DMS 273 treated with DMSO at 0.1 percent for 48 hours (cell line): ENCODE results near the gene NOS1AP.
"Not testable (repeated sequence)": the region's sequence is repeated elsewhere in the genome, so short reads cannot be mapped to it uniquely, and the experiment has no call there.

Experiments used
- DNase-seq: peaks from one replicate; lab custom pipeline; 2025; lab: John Stamatoyannopoulos, UW

Gene NOS1AP

DNA sequence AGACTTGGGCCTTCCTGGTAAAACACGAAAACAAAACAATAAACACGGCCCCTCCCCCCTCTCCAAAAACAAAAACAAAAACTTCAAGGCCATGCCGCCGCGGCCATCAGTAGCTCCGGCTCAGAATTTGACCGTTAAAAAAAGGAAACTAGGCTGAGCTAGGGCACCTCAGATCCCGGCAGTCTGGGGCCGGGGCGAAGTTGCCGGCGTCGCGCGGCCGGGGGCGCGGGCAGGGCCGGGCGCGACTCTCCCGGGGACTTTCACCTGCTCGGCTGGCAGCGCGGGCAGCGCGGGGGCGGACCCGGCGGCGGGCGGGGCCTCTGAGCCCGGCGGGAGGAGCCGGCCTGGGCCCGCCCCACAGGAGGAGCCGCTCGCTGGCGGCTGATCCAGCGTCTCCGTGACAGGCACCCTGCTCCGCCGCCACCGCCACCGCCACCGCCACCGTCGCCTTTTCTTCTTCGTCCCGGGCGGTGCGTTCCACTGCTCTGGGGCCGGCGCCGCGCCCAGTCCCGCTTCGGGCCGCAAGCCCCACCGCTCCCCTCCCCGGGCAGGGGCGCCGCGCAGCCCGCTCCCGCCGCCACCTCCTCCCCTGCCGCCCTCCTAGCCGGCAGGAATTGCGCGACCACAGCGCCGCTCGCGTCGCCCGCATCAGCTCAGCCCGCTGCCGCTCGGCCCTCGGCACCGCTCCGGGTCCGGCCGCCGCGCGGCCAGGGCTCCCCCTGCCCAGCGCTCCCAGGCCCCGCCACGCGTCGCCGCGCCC lies at the start of gene NOS1AP:
NOS1AP (plus strand) TSS at position 358 of the 760 bp plus-strand sequence. CDS start 487 bp downstream, outside the sequence.
- peak; percentile 15 for DNase-seq

DNA sequence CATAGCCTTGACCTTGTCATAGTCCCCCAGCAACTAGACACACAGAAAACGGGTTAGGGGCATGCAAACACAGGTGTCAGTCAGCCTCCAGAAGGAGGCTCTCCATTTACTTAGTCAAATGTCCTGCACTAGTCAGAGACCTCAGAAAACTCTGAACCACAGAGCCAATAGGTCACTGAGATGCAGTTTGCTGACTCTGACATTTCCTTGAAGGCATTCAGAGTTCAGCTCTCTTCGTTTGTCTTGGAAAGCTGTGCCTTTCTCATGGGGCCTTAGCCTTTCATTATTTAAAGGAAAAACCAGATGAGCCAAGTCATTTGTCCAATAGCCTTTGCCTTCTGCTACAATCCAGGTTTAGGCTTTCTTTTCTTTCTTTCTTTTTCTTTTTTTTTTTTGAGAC lies 49.3 kb upstream of the NOS1AP start:
- DNase-seq = no peak

DNA sequence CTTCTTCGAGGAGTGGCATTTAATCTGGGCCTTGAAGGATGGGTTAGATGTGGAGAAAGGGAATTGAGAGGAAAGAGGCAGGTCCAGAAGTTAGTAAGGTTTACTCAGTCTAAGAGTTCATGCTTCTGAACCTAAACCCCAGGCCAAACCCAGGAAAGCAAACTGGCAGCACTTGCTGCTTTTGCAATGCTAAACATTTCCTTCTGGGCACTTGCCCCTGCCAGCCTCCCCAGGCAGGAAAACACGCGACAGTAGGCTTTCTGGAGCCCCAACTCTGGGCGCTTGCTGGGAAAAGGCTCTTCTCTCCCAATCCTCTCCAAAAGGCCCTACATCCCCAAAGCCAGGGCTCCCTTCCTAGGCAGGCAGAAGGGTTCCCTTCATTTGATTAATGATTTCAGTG lies 48.4 kb upstream of the NOS1AP start:
- no peak for DNase-seq

DNA sequence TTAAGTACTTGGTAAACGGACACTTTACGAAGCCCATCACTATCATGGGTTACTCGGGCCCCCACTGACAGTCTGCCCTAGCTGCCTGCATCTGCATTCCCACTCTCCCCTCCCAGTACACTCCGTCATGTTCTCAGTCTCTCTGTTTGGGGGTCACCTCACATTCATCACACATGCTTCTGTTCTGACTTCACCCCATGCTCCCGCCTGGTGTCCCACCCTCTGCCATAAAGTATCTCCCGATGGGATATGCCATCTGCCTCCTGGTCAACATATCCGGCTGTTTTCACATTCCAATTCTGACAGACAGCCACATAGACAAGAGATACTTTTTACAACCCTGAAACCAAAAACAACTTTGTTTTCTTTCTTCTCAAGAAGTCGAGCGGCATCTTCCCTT lies 46.9 kb upstream of the NOS1AP start:
- DNase-seq = no peak

DNA sequence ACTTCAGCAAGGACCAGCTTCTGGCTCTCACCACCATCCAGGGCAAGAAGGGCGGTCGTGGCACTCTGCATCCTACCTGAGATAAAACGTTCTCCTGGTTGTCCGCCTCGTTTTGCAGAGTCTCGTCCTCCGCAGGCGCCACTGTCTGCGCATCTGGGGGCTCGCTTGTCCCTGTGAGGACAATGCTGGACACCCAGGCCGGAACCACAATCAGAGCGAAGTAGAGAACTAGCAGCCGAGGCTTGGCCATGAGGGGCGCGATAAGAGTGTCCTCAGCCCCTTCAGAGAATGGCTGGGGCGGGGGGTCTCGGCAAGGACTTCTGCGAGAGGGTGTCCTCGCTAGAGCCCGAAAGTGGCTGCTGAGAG lies 46.3 kb upstream of the NOS1AP start:
- no peak for DNase-seq

DNA sequence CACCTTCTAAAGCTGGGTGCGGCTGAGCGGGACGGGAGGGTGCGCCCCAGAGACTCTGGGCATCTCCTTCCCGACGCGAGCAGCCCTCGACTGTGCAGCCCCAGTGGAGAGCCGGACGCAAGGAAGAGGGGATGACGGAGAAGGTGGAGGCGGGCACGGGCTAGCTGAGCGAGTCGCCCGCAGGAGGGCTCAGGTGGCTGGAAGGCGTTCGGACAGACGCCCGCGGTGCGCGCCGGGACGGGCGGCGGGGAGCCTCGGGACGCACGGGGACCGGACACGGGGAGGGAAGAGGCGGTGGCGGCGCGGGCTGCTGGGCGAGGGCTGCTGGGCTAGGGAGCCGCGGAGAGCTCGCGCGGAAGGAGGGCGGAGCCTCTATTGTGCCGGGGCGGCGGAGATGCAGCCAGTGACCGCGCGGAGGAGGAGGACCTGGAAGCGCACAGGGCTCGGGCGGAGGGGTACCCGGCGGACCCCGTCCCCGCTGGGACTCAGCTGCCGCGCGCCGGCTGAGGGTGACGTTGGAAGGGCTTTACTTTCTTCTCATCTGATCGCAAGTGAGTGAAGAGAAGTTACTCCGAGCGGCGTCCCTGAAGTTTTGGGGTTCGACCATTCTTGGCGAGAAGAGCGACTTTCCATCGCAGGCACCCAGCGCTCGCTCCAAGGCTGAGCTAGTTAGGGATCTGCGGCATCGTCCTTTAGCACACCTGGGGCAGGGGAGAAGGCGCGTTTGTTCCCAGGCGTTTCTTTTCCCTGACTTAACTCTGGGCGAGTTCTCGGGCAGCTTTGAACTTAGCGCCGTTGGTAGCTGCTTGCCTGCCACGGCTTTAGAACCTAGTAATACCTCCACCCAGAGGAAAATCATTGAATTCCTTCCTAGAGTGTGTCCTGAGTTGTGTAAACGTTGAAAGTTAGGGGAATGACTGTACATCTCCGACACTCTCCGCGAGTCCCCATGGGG lies 45.7 kb upstream of the NOS1AP start, which contains the start of gene OLFML2B:
OLFML2B (minus strand) TSS at position 323 of the 955 bp plus-strand sequence. CDS start 439 bp downstream, outside the sequence.
- peak; percentile 48 for DNase-seq

DNA sequence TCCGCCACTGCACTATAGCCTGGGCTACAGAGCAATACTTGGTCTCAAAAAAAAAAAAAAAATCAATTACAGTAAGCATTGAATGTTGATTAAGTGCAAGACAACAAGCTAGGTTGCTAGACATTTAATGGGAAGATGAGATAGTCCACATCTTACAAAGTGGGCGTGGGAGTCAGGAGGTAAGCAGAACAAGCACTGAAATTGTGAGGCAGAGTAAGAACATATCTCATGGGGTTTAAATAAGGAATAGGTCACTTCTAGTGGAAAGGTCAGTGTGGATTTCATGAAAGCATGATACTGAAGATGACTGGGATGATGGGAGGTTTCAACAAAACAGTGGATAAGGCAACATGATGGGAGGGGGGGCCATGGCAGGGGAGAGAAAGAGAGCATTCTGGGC lies 44.0 kb upstream of the NOS1AP start:
- no peak for DNase-seq

DNA sequence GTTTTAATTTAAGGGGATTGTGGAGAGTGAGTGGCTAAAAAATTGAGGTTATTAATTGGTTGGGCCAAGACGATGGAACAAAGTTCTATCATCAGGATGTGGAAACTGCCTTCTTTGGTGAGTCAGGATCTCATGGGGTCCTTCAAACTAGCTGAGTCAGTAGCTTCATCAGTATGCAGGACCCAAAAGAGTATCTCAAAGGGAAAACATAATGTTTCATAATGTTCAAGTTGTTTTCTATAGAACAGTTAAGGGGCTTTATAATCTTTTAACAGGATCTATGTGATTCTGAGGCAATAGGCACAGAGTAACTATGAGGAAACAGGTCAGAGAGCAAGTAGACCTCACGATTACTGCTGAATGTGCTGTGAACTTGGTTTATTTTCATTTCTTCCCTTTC lies 42.6 kb upstream of the NOS1AP start:
- DNase-seq = no peak

DNA sequence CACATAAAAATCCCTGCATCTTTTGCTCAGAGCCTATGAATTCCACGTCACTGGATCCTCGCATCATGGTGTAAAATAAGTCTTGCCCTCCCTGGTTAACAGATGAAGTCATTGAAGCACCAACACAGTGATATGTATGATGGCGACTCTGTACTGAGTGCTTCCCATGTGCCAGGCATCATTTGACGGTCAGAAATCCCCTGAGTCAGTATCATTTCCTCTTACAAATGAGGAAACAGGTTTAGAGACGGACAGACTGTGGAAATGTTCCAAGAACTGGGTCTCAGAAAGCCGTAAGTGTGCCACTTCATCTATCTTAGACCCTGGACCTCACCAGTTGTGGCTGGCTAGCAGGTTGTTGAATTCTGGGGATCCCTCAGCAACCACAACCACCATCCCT lies 40.8 kb upstream of the NOS1AP start:
- no peak for DNase-seq

DNA sequence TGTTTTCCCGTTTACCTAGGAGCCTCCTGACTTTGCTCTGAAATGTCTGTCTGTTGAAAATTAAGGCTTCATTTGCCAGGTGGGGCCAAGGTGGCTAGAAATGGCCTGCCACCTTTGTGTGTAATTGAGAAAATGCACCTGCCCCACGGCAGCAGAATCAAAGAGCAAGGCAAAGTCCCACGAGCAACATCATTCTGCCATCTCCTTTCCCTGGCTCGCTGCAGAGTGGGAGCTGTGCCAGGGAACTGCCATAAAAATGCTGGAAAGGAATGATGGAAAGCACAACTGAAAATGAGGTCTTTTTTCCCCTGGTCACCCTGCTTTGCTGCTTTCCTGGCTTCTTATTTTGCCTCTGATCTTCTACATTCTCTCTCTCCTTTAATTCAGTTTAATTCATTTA lies 40.3 kb upstream of the NOS1AP start:
- DNase-seq = no peak

DNA sequence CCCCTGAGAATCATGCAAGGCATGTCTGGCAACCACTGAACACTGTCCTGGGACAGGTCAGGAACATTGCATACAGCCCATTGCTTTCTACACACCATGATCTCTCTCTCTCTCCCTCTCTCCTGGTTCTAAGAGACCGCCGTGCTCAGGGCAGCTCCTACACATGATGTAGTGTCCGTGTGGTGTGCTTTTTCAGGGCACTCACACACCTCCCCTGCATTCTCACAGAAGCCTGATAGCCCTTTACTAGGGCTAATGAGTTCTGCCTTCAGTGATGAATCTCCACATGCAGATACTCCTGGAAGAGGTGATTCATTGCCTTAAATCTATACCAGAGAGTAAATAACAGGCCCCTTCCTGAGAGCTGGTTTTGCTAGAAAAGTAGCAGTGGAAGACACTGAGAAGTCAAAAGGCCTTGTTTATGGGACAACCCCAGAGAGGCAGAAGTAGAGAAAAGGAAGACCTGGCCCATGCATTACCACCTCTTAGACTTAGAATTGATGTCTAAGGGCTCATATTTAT lies 38.7 kb upstream of the NOS1AP start:
- DNase-seq = no peak

DNA sequence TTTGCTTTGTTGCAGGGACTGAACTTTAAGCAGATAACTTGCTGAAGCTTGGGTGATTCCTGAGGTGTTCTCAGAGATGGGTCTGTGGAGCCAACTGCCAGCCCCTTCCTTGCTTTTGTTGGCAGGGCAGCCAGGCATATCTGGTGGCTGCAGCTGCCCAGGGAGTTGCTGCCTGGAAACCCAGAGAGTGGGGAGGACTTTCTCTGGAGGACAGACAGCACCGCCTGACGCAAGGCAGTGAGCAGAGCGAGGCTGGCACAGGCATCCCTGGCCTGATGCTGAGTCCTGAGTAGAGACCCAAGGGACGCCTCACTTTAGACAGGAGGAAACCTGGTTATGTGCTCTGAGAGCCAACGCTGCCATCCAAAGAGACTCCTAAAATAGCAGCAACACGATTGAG lies 36.1 kb upstream of the NOS1AP start:
- DNase-seq = no peak

DNA sequence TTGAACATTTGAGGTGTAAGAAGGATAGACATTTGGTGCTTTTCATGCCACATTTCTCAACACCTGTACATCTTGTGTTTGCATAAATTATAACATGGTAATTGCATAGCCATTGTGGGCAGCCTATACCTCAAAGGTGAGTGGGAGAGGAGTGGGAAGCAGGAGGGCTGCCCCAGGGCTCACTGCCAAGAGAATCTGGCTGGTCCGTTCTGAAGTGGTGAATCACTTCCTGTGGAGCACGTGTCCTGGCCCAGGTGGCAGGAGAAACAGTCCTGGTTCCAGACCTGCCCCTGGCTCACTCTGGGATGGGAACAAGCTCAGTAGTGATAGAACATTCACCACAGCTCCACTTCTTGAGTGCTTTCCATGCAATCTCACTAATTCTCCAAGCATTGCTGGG lies 34.2 kb upstream of the NOS1AP start:
- DNase-seq = no peak

DNA sequence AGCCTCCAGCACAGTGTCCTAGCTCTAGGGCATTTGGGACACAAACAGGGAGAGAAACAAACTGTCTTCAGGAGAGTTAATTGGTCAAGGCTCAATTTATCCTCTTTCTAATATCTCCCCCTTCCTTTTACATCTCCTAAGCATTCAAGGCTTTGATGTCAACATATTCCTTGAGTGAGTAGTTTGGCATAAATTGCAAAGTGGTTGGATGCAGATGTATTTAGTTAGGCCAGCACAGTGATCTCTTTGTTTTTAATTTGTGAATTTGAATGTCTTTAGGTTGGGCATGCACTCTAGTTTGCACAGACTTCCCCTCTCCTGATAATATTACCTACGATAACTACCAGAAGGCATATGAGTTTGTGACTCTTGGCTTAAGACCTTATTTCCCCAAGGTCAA lies 33.3 kb upstream of the NOS1AP start:
- no peak for DNase-seq

DNA sequence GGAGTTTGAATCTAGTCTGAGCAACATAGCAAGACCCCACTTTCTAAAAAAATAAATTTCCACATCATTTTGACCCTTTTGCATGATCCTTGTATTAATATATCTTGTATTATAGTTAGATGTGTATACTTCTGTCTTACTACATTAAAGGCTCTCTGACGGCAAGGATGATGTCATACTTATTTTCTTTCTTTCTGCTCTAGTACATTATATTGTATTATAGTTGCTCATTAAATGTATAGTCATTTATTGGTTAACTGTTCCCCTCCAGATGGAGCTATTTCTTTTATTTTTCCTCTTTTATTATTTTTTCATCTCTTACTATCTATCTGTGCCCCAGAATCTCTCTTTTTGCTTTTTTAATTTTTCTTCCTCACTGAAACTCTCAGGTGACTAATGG lies 30.9 kb upstream of the NOS1AP start:
- no peak for DNase-seq

DNA sequence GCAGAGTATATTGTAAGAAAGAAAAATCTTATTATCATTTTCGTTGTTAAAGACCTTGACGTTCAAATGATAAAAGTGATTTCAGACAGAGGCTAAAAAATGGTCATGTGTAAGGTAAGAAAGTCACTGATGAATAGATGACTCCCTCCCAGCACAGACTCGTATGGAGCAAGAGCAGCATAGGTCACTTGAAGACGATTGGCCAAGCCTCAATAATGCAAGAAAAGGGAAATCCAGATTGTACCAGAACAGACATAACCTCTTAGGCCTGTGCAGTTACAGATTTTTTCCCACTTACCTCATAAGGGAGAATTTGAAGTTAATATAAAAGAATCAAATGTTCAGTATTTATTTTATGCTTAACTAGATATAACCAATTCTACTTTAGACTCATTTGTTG lies 29.5 kb upstream of the NOS1AP start:
- no peak for DNase-seq

DNA sequence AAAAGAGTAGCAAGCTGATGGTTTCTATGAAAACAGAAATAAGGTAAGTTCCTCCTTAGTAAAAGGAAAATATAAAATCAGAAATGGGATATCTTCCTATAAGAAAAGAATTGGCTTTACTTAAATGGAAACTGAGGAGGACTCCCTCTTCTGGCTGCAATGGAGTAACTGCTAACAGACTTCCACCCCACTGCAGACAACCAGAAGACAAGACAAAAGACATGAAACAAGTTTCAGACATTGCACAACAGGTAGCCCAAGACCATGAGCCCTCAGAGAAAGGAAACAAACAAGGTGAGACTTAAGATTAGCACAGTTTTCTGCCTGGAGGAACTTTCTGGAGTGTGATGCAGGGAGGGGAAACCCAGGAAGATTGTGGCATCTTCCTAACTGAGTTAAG lies 28.8 kb upstream of the NOS1AP start:
- no peak for DNase-seq

DNA sequence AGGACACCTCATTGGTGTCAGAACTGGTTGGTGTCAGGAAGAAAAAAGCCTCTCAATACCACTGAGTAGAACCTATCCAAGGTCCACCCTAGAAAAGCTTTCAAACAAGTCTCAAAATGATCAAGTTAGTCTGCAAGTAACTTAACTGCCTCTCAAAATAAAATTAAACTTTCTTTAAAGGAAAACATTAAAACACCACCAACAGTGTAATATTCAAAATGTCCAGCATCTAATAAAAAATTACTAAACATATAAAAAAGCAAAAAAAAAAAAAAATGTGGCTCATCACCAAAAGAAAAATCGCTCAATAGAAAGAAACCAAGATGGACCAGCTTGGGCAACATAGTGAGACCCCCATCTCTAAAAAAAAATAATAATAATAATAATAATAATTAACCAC lies 27.1 kb upstream of the NOS1AP start:
- no peak for DNase-seq

DNA sequence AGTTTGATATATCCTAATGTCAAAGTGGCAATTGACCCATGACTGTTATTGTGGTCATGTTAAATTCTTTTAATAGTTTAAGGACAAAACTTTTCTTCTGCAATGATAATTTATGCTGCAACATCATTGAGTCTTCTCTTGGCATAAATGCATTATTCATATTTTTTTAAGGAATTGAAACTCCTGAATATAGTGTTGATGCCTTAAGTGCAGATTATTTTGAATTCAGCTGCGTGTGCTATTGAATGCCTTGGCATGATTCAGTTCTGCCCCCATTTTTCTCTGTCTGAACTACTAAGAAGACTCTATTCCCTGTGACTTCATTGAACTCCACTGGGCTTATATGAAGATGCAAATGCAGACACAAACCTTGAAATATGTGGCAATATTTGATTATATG lies 22.6 kb upstream of the NOS1AP start:
- DNase-seq = no peak

DNA sequence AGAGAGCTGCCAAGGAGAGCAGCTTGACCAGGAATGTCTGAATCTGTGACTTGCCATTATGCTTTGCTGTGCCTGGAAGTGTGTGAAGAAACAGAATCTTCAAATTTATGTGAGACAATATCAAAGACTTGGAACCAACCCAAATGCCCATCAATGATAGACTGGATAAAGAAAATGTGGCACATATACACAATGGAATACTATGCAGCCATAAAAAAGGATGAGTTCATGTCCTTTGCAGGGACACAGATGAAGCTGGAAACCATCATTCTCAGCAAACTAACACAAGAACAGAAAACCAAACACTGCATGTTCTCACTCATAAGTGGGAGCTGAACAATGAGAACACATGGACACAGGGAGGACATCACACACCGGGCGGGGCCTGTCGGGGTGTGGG lies 15.5 kb upstream of the NOS1AP start:
- DNase-seq = not testable (repeated sequence)

DNA sequence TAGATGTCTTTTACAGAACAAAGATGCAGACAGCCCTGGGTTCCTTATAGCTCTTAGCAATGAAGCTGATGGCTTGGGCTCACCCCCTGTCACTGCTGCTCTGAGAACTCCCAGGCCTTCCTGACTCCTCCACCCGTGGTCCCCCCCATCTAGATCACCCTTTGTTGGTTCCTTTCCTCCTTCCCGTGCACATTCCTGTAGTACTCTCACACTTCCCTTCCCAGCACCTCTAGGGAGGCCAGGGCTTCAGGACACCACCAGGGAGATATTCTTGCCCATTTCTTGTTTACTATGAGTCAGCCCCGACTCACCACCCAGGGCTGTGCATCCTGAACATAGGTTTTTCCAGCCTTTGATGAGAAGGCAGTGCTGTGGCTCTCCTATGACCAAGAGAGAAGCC lies 14.4 kb upstream of the NOS1AP start:
- no peak for DNase-seq

DNA sequence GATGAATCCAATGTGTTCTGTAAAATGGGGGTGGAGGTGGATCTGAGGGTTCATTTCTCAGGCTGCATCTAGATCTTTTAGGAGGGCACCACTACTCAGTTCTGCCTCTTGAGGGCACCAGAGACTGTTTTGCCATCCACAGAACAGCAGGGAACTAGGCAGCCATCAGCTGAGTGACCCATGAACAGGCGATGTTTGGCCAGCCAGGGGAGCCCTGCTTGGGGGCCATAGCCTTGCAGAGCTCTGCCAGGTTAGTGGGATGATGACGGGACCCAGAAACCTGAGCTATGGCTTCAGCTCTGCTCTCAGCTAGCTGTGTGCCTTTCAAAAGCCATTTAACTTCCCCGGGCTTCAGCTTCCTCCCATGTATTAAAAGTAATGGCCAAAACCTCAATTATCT lies 13.4 kb upstream of the NOS1AP start:
- peak; percentile 45 for DNase-seq

DNA sequence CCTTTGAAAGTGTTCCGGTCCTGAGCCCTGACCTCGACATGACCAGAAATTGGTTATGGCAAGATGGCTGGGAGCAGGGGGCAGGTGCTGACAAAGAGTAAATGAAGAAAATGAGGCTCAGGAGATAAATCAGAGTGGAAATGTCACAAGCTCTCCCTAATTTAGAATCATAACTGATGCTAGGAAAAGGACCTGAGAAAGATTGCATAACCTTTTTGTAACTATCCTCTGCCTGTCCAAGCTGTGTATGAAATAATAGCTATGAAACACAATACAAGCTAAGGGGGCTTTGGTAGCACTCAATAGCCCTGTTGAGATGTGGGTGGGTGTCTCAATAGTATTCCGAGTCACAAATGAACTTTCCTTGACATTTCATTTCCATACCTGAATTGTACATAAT lies 12.9 kb upstream of the NOS1AP start:
- no peak for DNase-seq
